RCC 7860 (cell line): ENCODE results near the gene SHC2.

Experiments
- DNase-seq: peaks from one replicate; pipeline ENCODE4 v3.0.0-alpha.2; 2015; ENCODE audit warnings: low spot score
- FAIRE-seq: peaks from 2 replicates; lab custom pipeline; 2012; peaks lifted over from hg19 to GRCh38; lab: Jason Lieb, UNC

Gene SHC2

GRCh38 chr19:460877-461720 lies at the start of gene SHC2:
Gene SHC2 (minus strand): TSS chr19:461033. CDS start chr19:460996, 37 bp downstream.
- FAIRE-seq (no peak), DNase-seq (no peak)

GRCh38 chr19:508204-509150 lies 47.6 kb upstream of the SHC2 start:
- FAIRE-seq (no peak), DNase-seq (no peak)

GRCh38 chr19:507286-508203 lies 46.7 kb upstream of the SHC2 start, which contains the start of gene TPGS1:
Gene TPGS1 (plus strand): TSS chr19:507497. CDS start chr19:507507, 10 bp downstream.
- peak; percentile 92 for FAIRE-seq

GRCh38 chr19:506404-507285 lies 45.8 kb upstream of the SHC2 start:
- FAIRE-seq: no peak
- peak; percentile 98 for DNase-seq

More at GRCh38 chr19:507286-508203, 46.7 kb upstream of the SHC2 start, which contains the start of gene TPGS1:
- peak; percentile 60 for DNase-seq

GRCh38 chr19:504616-505015 lies 43.8 kb upstream of the SHC2 start:
- FAIRE-seq (no peak), DNase-seq (no peak)

GRCh38 chr19:501646-502045 lies 40.8 kb upstream of the SHC2 start:
- FAIRE-seq (no peak), DNase-seq (no peak)

- FAIRE-seq (no peak), DNase-seq (no peak)
These were observed 38.3 kb upstream of the SHC2 start for GRCh38 chr19:498977-499623.

GRCh38 chr19:498511-498891 lies 37.7 kb upstream of the SHC2 start:
- FAIRE-seq (no peak), DNase-seq (no peak)

GRCh38 chr19:497869-498510 lies 37.2 kb upstream of the SHC2 start:
- no peak for FAIRE-seq

GRCh38 chr19:497491-497868 lies 36.6 kb upstream of the SHC2 start:
- FAIRE-seq (no peak), DNase-seq (no peak)

More at GRCh38 chr19:497869-498510, 37.2 kb upstream of the SHC2 start:
- no peak for DNase-seq

GRCh38 chr19:496986-497385 lies 36.2 kb upstream of the SHC2 start:
- no peak for FAIRE-seq

GRCh38 chr19:496112-496665 lies 35.4 kb upstream of the SHC2 start, which contains the start of gene MADCAM1:
Gene MADCAM1 (plus strand): TSS chr19:496486. CDS start chr19:496500, 14 bp downstream.
- DNase-seq (no peak), FAIRE-seq (no peak)

More at GRCh38 chr19:496986-497385, 36.2 kb upstream of the SHC2 start:
- no peak for DNase-seq

- DNase-seq (no peak), FAIRE-seq (no peak)
These were observed 34.7 kb upstream of the SHC2 start for GRCh38 chr19:495402-496111.

GRCh38 chr19:495081-495401 lies 34.2 kb upstream of the SHC2 start:
- DNase-seq (no peak), FAIRE-seq (no peak)

- no peak for FAIRE-seq
- no peak for DNase-seq
These were observed 33.6 kb upstream of the SHC2 start for GRCh38 chr19:494171-495080.

- DNase-seq (no peak), FAIRE-seq (no peak)
These were observed 32.7 kb upstream of the SHC2 start for GRCh38 chr19:493391-494170.
